ENCODE data around the gene HPS4.
A peak's percentile ranks its signal among the peaks of the same experiment; 100 is the strongest.

HPS4 gene

DNA sequence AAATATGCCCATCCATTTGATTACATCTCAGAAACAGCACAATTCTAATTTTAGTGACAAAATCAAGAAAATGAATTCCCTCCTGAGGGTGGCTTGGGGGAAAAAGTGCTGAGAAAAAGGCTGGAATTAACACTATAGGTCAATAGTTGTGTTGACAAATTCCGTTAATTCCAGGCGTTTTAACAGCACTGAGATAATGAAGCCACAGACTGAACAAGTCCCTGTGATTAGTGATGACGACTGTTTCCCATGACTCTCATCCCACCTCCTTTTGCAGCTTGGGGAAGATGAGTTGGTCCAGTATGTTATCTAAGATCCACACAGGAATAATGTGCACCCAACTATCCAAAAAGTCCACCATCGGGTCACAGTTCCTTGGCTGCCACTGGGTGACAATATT is 12.9 kb upstream of the HPS4 start:
- no peak for DNase-seq

GRCh38 chr22:26494506-26494905 is 10.9 kb upstream of the HPS4 start:
- DNase-seq = no peak

DNA sequence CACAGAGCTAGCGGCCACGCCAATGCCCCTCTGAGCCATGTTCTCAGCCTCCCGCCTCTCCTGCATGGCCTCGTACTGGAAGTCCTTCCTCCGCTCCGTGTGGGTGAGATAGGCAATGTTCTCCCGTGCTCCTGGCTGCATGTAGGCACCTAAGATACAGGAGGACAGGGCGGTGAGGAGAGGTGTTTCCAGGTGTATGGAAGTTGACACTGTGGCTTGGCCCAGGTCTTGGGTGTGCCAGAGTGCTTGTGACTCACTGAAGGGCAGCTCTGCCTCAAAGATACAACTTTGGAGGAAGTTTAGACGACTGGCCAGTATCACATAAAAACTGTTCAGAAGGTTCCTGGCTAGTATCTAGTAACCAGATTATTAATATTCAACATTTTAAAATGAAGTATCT is 8.6 kb upstream of the HPS4 start:
- DNase-seq = no peak

DNA sequence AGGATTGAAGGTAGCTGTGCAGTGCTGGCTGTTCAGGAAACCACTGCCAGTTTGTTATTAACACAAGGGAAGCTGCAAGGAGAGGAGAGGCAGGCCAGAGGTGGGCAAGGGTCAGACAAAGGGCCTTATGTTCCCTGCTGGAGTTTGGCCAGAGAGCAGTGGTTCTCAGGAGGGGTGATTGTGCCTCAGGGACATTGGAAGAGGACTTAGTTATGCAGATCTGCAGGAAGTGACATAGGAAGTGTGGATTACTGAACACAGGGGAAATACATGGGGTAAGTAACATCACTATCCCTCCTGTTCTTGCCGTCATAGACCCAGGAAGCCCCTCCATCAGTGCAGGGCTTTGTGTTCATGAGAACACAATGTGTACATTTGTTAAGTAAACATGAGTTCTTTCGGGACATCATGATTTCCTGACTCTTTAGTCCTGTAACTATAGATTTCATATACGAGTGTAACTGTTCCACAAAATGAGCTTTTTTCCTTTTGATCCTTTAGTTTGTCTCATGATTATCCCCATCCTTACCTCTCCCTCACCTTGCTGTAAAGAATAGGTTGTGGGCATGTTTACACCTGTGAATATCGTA is 6.0 kb upstream of the HPS4 start:
- DNase-seq = no peak

DNA sequence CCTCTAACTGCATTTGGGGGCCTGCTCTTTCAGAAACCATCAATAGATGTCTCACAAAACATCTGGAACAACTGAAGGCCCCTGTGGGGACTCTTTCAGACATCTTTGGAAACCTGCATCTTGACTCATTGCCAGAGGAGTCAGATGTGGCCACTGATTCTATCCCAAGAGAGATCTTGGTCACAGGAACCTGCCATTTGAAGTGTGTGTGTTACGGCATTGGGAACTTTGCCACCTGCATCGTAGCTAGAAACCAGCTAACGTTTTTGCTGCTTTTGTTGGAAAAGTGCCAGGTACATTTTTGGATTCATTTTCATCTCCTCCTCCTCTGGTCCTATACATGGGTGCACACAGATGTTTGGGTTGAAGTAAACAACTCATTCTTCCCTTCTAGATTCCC is 4.4 kb upstream of the HPS4 start:
- DNase-seq = no peak

GRCh38 chr22:26486394-26486793 is 2.8 kb upstream of the HPS4 start:
- no peak for DNase-seq

DNA sequence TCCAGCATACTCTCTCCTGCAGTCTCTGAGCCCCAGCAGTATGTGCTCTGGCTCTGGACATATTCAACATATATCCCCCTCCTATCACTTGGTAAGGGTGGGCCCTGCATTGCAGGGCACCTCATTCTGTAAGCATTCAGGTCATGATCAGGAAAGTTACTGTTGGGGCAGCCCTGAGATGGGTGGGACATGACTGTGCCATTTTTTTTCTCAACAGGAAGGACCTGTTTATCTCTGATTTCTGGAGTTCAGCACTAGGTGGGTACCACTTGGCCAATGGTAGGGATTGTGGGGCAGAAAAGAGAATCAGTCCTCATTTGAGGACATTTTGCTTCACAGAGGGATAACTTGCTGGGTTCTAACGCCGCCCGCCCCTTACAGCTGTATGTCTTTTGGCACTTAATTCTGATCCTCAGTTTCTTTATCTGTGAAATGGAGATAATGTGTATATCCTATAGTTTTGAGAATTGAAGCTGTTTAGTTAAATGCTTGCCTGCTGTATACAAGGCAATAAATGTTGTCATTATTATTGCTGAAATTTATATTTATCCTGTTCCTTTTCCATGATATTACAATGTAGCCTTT is 2.3 kb upstream of the HPS4 start:
- DNase-seq = no peak

DNA sequence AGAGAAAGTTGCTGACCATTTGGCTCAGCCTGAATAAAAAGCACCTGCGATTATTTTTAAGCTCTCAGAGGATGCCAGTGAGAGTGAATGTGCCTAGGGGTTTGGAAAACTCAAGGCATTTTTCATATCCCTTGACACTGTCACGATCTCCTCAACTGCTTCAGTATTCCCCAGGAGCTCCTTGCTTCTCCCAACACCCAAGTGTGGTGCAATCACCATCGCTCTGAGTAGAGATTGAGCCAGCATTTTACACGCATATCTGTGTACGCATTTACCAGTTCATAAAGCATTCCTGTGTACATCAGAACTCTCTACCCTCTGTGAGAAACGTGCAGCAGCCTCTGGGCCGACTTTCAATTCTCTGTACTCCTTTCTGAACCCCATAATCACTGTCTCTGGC is 1.4 kb upstream of the HPS4 start:
- DNase-seq = no peak

DNA sequence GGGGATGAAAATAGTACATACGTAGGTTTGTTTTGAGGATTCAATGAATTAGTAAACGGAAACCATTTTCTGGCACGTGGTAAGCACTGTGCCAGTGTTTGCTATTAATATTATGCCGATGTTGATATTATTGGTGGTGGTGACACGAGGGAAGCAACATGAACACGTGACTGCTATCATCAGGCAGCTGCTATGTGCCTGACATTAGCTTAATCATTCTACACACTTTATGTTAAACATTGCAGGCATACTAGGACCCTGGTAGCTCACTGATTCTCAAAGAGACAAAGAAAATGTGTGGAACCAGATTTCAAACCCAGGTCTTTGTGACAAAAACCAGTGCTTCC is 750 bp upstream of the HPS4 start:
- no peak for DNase-seq

DNA sequence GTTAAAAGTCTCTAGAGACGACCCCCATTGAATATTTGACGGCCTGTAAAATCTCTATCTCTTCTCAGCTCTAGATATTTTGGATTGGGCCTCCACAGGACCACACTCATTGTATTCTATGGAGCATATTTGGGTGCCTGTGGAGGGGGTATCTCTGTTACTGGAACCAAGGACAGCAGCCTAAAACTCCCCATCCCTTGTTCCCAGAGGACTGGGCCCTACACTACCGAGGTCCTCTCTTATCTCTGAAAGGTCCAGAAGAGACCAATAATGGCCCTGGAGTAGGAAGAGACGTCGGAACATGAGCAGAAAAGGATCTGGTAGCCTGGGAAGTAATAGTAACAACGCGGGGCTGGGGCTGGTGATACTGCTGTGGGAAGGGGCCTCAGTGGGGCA is 542 bp downstream of the HPS4 start:
- no peak for DNase-seq

- DNase-seq = no peak
Observed at GRCh38 chr22:26482161-26482560, 1.4 kb downstream of the HPS4 start.

GRCh38 chr22:26481694-26482093 is 1.9 kb downstream of the HPS4 start:
- DNase-seq = no peak

DNA sequence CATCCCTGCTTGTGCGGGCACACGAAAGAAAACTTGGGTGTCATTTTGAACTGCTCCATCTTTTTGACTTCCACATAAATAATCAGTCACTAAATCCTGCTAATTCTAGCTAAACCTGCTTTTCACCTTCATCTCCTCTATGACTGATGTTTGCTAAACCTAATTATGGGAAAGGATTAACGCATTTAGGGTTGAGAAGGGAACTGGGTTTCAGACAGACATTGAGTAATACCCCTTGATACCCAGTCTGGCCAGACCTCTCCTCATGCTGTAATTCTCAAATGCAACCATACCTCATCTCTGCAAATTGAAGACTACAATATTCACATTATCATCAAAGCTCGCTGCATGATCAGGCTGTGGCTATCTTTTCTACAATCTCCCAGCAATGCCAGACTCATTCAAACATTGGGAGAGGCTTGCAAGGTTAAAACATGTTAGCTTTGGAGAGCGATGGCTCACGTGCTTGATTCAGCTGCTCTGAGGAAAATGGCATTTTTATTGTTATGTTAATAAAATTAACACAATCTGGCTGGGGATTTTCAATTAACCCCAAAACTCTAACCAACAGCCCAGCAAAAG is 2.4 kb downstream of the HPS4 start:
- no peak for DNase-seq

DNA sequence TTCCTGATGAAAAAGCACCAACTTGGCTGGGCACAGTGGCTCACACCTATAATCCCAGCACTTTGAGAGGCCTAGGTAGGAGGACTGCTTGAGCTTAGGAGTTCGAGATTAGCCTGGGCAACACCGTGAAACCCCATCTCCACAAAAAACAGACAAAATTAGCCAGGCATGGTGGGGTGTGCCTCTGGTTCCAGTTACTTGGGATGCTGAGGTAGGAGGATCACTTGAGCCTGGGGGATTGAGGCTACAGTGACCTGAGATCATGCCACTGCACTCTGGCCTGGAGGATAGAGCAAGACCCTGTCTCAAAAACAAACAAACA is 3.0 kb downstream of the HPS4 start:
- no peak for DNase-seq

- DNase-seq = no peak
Observed at GRCh38 chr22:26479792-26480610, 3.6 kb downstream of the HPS4 start.

GRCh38 chr22:26479043-26479791 is 4.4 kb downstream of the HPS4 start:
- DNase-seq = no peak

- no peak for DNase-seq
Observed at GRCh38 chr22:26477341-26477731, 6.2 kb downstream of the HPS4 start.

DNA sequence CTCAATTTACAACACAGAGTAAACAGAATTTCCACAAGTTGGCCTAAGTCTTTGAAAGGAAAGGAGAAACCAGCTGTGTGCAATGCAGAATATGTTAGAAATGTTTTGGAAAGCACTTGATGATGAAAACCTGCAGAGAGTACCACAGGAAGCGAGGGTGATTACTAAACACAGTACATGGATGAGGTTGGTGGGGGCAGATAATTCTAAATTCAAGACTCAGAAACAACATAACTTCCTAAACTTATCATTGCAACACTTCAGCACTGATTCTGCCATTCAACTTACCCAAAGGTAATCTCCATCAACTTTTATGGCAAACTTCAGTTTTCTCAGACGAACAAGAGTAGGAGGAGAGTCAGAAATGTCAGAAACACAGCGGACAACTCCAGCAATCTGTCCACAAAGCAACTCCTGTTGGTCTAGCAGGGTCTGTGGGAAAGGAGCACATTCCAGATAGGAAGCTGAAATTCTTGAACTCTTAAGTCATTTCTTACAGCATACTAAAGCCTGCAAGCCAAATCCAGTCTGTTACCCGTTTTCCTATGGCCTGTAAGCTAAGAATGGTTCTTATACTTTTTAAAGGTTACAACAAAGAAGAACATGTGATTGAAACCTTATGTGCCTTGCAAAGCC is 6.8 kb downstream of the HPS4 start:
- DNase-seq = no peak

- DNase-seq = peak; percentile 45
Observed at GRCh38 chr22:26474682-26475081, 8.9 kb downstream of the HPS4 start.

DNA sequence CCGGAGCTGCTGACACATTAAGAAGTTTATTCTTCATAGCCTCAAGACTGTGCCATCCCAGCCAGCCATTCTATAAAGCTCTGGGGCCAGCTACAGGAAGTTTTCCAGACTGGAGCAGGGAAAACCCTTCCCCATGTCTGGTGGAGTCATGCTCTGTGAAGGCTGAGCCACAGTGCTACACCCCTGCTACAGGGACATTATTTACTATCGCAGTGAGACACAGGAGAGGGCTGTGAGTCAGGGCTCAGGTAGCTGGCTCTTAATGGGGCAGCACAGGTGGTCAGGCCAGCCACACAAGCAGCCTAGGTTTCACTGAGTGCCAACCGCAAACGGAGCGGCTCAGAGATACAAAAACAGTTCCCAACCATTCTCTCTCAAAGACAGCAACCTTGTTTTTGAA is 12.1 kb downstream of the HPS4 start:
- DNase-seq = peak; percentile 62

DNA sequence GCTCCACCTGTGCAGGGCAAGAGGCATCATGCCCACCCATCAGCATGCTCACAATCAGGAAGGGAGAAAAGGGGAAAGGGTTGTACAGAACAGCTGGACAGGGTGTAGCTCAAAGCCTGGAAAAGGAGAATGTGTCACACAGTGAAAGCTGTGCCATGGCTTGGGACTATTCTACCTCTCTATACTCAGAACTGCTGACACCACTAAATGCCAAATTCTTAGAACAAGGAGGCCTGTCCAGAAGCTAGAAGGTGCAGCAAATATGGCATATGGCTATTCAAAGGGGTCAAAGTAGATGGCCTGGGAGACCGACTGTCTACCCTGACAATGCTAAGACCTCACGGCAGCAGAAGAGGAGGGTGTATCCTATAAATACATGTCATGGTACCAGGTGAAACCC is 12.8 kb downstream of the HPS4 start:
- DNase-seq = no peak

DNA sequence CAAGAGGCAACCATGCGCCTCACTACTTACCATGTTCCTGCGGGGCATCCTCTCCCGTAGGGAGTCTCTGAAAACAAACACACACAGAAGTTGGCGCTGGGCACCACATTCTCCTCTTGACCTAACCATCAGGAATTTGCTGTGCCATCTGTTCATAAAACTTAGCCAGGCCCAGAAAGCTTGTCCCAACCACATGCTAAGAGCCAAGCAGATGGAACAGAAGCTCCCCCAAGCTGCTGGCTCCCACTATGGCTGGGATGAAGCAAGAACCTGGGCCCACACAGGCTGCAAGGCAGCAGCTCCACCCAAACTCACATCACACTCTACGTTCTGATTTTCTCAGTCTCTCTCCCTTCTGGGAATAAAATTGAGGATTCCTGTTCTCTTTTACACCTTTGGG is 17.4 kb downstream of the HPS4 start:
- no peak for DNase-seq

DNA sequence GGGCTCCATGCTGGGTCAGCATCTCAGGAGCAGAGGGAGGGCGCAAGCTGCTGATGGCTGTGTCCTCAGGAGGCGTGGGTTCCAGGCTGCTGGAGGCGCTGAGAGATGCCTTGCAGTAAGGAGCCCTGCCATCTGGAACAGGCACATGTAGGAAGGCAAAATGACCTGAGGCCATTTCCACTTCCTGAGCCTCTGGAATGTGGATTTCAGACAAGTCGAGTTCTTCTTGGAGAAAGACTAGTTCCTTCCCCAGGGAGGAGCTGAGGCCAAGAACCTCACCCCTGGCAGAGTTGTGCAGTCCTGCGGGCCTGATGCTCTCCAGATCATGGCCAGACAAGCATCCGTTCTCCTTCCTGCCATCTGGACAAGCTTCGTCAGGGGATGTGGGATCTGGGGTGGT is 19.3 kb downstream of the HPS4 start:
- DNase-seq = no peak
